Endothelial cell of umbilical vein (primary cell): ENCODE data around the gene ACSS1. TPM values are rescaled to one million over a fixed set of nuclear protein-coding genes. Genes with fewer than 3 reads are reported as not detected.

Experiments
- BruUV-seq: library from RNA; stranded (reverse); fragments of 400-500 nt; replicated peaks from 2 replicates; lab custom pipeline; 2021; lab: Mats Ljungman, UMichigan
- CTCF ChIA-PET: fragments of 300-600, 350-600 bp; sonication (Branson Sonifier 250); formaldehyde crosslinking; loops from one replicate; lab custom pipeline; 2021; ENCODE audit warnings: antibody characterized with exemption, inconsistent platforms; lab: Charles Lee
- POLR2A ChIA-PET: fragments of 300-600, 350-600 bp; sonication (Branson Sonifier 250); formaldehyde crosslinking; loops from one replicate; lab custom pipeline; 2021; ENCODE audit warnings: antibody characterized with exemption, inconsistent platforms; lab: Charles Lee
- DNase-seq: peaks from one replicate; pipeline ENCODE4 v3.0.0-alpha.2; 2011; ENCODE audit warnings: low read depth, low spot score
- FAIRE-seq: peaks from 2 replicates; lab custom pipeline; 2011; peaks lifted over from hg19 to GRCh38; lab: Jason Lieb, UNC
- H2AFZ ChIP-seq: 2 replicates; pipeline ENCODE4 v1.6.0; 2012; ENCODE audit warnings: low read depth, low read length, control low read depth, inconsistent platforms
- H3K27ac ChIP-seq: 2 replicates; pipeline ENCODE4 v1.5.1; 2011; ENCODE audit warnings: low read depth, mild to moderate bottlenecking, control low read depth, low read length, moderate library complexity; ENCODE audit not compliant: insufficient read depth
- H3K27me3 ChIP-seq, 2 experiments: 2 replicates each; pipeline versions ENCODE4 v1.6.0 to v1.6.1; 2011; ENCODE audit warnings: low read length in 2 of 2, mixed read lengths in 1 of 2; ENCODE audit not compliant: control insufficient read depth in 2 of 2, insufficient read depth in 2 of 2
- H3K36me3 ChIP-seq, 2 experiments: 2 replicates in 1 of 2; 3 replicates in 1 of 2; pipeline ENCODE4 v1.5.1; 2011; ENCODE audit warnings: low read length in 2 of 2, mild to moderate bottlenecking in 1 of 2, moderate library complexity in 1 of 2; ENCODE audit not compliant: control insufficient read depth in 2 of 2, insufficient read depth in 2 of 2; ENCODE audit errors: extremely low read depth in 1 of 2
- H3K4me1 ChIP-seq: 3 replicates; pipeline ENCODE4 v1.5.1; 2011; ENCODE audit warnings: mild to moderate bottlenecking, low read length; ENCODE audit not compliant: control insufficient read depth, insufficient read depth; ENCODE audit errors: extremely low read depth
- H3K4me2 ChIP-seq: 2 replicates; pipeline ENCODE4 v1.6.1; 2011; ENCODE audit warnings: low read length, control low read depth, mixed read lengths; ENCODE audit not compliant: insufficient read depth
- H3K4me3 ChIP-seq, 3 experiments: fragments of 200-600 bp in 1 of 3; sonication (generic), shearing (Covaris generic) in 1 of 3; replicated peaks in 1 of 3; 2 replicates each; pipeline ENCODE4 v1.5.1; 2011 to 2016; ENCODE audit warnings: control low read depth in 3 of 3, low read length in 3 of 3, mild to moderate bottlenecking in 2 of 3, inconsistent platforms in 1 of 3, low read depth in 1 of 3, moderate library complexity in 1 of 3; ENCODE audit not compliant: insufficient read depth in 1 of 3
- H3K79me2 ChIP-seq: 2 replicates; pipeline ENCODE4 v1.6.0; 2012; ENCODE audit warnings: low read length, inconsistent platforms; ENCODE audit not compliant: control insufficient read depth, insufficient read depth
- H3K9ac ChIP-seq: replicated peaks from 2 replicates; pipeline ENCODE3; 2011; ENCODE audit warnings: low read length, control low read depth; ENCODE audit not compliant: insufficient read depth; ENCODE audit errors: extremely low read depth
- H3K9me1 ChIP-seq: replicated peaks from 3 replicates; pipeline ENCODE4 v1.6.0; 2011; ENCODE audit warnings: mild to moderate bottlenecking, low read length; ENCODE audit not compliant: control insufficient read depth, insufficient read depth; ENCODE audit errors: extremely low read depth
- H3K9me3 ChIP-seq: replicated peaks from 2 replicates; pipeline ENCODE4 v1.5.1; 2012; ENCODE audit warnings: low read length, inconsistent platforms; ENCODE audit not compliant: control insufficient read depth, insufficient read depth
- H4K20me1 ChIP-seq: replicated peaks from 2 replicates; pipeline ENCODE3; 2011; ENCODE audit warnings: mild to moderate bottlenecking, low read length; ENCODE audit not compliant: control insufficient read depth, insufficient read depth; ENCODE audit errors: extremely low read depth
- CTCF ChIP-seq, 2 donors: IDR thresholded peaks; 1 replicate in 1 of 2; 2 replicates in 1 of 2; pipeline ENCODE4 v1.5.1; 2011; ENCODE audit warnings: low read length in 2 of 2, mild to moderate bottlenecking in 2 of 2, moderate library complexity in 2 of 2, control low read depth in 1 of 2, inconsistent platforms in 1 of 2, low read depth in 1 of 2; ENCODE audit not compliant: insufficient read depth in 1 of 2; ENCODE audit errors: extremely low read depth in 1 of 2
- EZH2 ChIP-seq: IDR thresholded peaks from 2 replicates; pipeline ENCODE4 v1.6.1; 2012; ENCODE audit warnings: borderline replicate concordance, low read depth, mild to moderate bottlenecking, moderate library complexity, low read length, inconsistent platforms; ENCODE audit not compliant: severe bottlenecking
- FOS ChIP-seq: IDR thresholded peaks from 2 replicates; pipeline ENCODE4 v1.6.1; 2011; ENCODE audit warnings: mild to moderate bottlenecking, low read length, moderate library complexity, borderline replicate concordance; ENCODE audit not compliant: insufficient read depth
- GATA2 ChIP-seq: IDR thresholded peaks from 2 replicates; pipeline ENCODE4 v1.7.0; 2011; ENCODE audit warnings: low read depth, mild to moderate bottlenecking, moderate library complexity, mixed read lengths, low read length; ENCODE audit not compliant: insufficient read length, insufficient read depth
- JUN ChIP-seq: IDR thresholded peaks from 2 replicates; pipeline ENCODE4 v1.6.1; 2011; ENCODE audit warnings: borderline replicate concordance, low read depth; ENCODE audit not compliant: insufficient read length, insufficient read depth
- MYC ChIP-seq: IDR thresholded peaks from one replicate; pipeline ENCODE4 v1.6.1; 2011; ENCODE audit warnings: mild to moderate bottlenecking, low read depth, low read length
- POLR2A ChIP-seq: IDR thresholded peaks from 2 replicates; pipeline ENCODE4 v1.6.1; 2012; ENCODE audit warnings: low read depth, mild to moderate bottlenecking, control low read depth, low read length
- POLR2AphosphoS5 ChIP-seq: IDR thresholded peaks from 2 replicates; pipeline ENCODE4 v1.6.1; 2012; ENCODE audit warnings: low read depth, mild to moderate bottlenecking, control low read depth, low read length, moderate library complexity; ENCODE audit not compliant: insufficient read depth
- dilution Hi-C: fragments of 300-500 bp; cut with MboI; formaldehyde crosslinking; loops from one replicate; pipeline ENCODE4 v1.15.0; 2019; ENCODE audit warnings: low sequenced_read_pairs; ENCODE audit not compliant: extremely low pct_ligation_motif_present
- intact Hi-C: fragments of 100-400 bp; cut with micrococcal nuclease; formaldehyde crosslinking; loops from one replicate; pipeline ENCODE4 v1.10.0; 2022
- polyA plus RNA-seq, 4 experiments: library from polyadenylated mRNA; depleted of rRNA in 3 of 4; stranded (reverse) in 3 of 4; unstranded in 1 of 4; fragments of >200 nt; gene quantifications; 2 replicates each; pipeline versions ENCODE4 v1.2.1 to v1.2.3, GENCODE V29; 2011 to 2012; ENCODE audit warnings: missing spikeins in 1 of 4
- total RNA-seq: library from RNA; stranded (reverse); gene quantifications from 2 replicates; pipeline ENCODE4 v1.2.3, GENCODE V29; 2021
- TF ChIP-seq, protein P1 (sequence below): IDR thresholded peaks from 2 replicates; pipeline ENCODE4 v1.6.1; 2011; ENCODE audit not compliant: insufficient read depth, insufficient read length

Gene ACSS1
- total and polyA plus RNA-seq, 2 donors (not counting 3 experiments of a cell fraction or from before 2014, with no cell fraction given): 6.2 to 17.9 TPM

DNA sequence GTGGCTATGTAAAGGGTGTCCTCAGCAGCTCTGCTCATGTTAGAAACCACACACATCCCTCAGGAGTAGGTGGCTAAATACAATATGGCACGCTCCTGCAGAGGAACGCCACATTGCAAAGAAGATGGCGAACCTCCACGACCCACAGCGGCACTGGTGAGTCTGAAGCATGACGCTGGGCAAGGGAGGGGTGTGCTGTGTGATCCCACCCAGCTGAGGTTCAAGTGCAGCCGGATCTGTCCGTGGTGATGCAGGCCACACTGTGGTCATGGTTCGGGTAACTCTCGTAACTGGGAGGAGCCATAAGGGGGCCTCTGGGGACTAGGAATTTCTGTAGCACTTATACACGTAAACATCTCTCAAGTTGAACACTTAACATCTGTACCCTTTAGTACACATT lies 42.0 kb downstream of the ACSS1 start:
- H3K9me1 ChIP-seq: no peaks in the 10 kb centered on the region
- CTCF ChIA-PET: no interaction called here
- H3K79me2 ChIP-seq: no peaks in the 10 kb centered on the region

GRCh38 chr20:25014816-25015215 lies 43.1 kb downstream of the ACSS1 start:
- no peak for FAIRE-seq

More for the DNA sequence above, 42.0 kb downstream of the ACSS1 start:
- Histone ChIP-seq H3K36me3 (no peaks in the 10 kb centered on the region), H3K27me3 (no peaks in the 10 kb centered on the region), H3K27ac (no peak overlapping the region), H3K4me2 (no peak overlapping the region), H4K20me1 (no peaks in the 10 kb centered on the region), H3K4me3 (no peak overlapping the region), H3K9ac (no peak overlapping the region), H3K4me1 (no peaks in the 10 kb centered on the region), H3K9me3 (no peaks in the 10 kb centered on the region), H2AFZ (no peak overlapping the region)
- DNase-seq: no peak
- BruUV-seq: no TSS peak
- POLR2A ChIA-PET: no interaction called here
- FAIRE-seq: no peak
- dilution Hi-C loops: no loop called here
- intact Hi-C loops: no loop called here
- no peak for TF ChIP-seq JUN

More at GRCh38 chr20:25014816-25015215, 43.1 kb downstream of the ACSS1 start:
- dilution Hi-C loops (no loop called here), intact Hi-C loops (no loop called here)
- Histone ChIP-seq H3K27ac (no peak overlapping the region), H3K4me1 (no peaks in the 10 kb centered on the region), H3K4me2 (no peak overlapping the region), H3K79me2 (no peaks in the 10 kb centered on the region), H2AFZ (no peak overlapping the region), H3K9me3 (no peaks in the 10 kb centered on the region), H3K27me3 (no peaks in the 10 kb centered on the region), H3K4me3 (no peak overlapping the region), H4K20me1 (no peaks in the 10 kb centered on the region), H3K36me3 (no peaks in the 10 kb centered on the region), H3K9me1 (no peaks in the 10 kb centered on the region), H3K9ac (no peak overlapping the region)
- no TSS peak for BruUV-seq
- CTCF ChIA-PET: no interaction called here
- POLR2A ChIA-PET: no interaction called here
- no peak for TF ChIP-seq EZH2
- TF ChIP-seq POLR2A: no peak
- TF ChIP-seq JUN: no peak
- TF ChIP-seq CTCF (IDR thresholded peaks at IDR 0.05; ENCODE audit: extremely low read depth in 1 of 2, insufficient read depth in 1 of 2, low read depth in 1 of 2, low read length in 2 of 2): no peak
- TF ChIP-seq, protein P1, sequence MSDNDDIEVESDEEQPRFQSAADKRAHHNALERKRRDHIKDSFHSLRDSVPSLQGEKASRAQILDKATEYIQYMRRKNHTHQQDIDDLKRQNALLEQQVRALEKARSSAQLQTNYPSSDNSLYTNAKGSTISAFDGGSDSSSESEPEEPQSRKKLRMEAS: no peak
- TF ChIP-seq GATA2: no peak
- TF ChIP-seq POLR2AphosphoS5: no peak
- TF ChIP-seq FOS: no peak
- no peak for TF ChIP-seq MYC
- no peak for DNase-seq
